Gastroesophageal sphincter (tissue), 3 donors: ENCODE results near the gene ZNF747.

Experiments
- POLR2AphosphoS5 ChIP-seq: sonication (generic); formaldehyde crosslinking; IDR thresholded peaks from one replicate; pipeline ENCODE4 v1.6.1; 2017; ENCODE audit warnings: antibody characterized with exemption
- TF ChIP-seq, protein P1 (sequence below), 4 experiments: fragments of 200-600 bp in 2 of 4; fragments of 450-650 bp in 2 of 4; sonication (generic) in 1 of 4; IDR thresholded peaks; one replicate each; pipeline ENCODE4 v1.5.1; 2017 to 2019; ENCODE audit warnings: antibody characterized with exemption in 4 of 4, mild to moderate bottlenecking in 2 of 4, moderate library complexity in 2 of 4

DNA sequence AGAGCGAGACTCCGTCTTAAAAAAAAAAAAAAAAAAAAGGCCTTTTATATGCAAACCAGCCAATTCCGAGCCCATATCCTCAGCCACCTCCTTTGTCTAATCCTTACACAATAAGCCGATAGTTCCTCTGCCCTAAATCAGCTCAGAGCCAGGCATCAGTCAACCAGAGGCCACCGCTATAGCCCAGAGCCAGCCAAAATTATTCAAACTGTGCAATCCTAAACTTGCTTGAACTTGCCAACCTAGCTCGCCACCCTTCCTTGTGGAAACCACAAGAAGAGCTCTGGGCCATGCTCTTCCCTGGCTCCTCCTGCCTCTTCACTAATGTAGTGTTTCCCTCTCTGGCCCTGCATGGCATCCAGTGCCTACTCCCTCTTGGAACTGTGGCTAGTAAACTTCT, 44.4 kb downstream of the ZNF747 start:
- TF ChIP-seq, protein P1, sequence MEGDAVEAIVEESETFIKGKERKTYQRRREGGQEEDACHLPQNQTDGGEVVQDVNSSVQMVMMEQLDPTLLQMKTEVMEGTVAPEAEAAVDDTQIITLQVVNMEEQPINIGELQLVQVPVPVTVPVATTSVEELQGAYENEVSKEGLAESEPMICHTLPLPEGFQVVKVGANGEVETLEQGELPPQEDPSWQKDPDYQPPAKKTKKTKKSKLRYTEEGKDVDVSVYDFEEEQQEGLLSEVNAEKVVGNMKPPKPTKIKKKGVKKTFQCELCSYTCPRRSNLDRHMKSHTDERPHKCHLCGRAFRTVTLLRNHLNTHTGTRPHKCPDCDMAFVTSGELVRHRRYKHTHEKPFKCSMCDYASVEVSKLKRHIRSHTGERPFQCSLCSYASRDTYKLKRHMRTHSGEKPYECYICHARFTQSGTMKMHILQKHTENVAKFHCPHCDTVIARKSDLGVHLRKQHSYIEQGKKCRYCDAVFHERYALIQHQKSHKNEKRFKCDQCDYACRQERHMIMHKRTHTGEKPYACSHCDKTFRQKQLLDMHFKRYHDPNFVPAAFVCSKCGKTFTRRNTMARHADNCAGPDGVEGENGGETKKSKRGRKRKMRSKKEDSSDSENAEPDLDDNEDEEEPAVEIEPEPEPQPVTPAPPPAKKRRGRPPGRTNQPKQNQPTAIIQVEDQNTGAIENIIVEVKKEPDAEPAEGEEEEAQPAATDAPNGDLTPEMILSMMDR (IDR thresholded peaks at IDR 0.05): no peak
- TF ChIP-seq POLR2AphosphoS5: no peak
